NCI-H2029 treated with DMSO at 0.1 percent for 48 hours (cell line): ENCODE data around the gene AP1S3.
"Not testable (repeated sequence)": the region's sequence is repeated elsewhere in the genome, so short reads cannot be mapped to it uniquely, and the experiment has no call there.

Experiments used
- DNase-seq: peaks from one replicate; lab custom pipeline; 2025; lab: John Stamatoyannopoulos, UW

The AP1S3 gene

GRCh38 chr2:223801736-223802135 lies 35.6 kb downstream of the AP1S3 start:
- DNase-seq: no peak

DNA sequence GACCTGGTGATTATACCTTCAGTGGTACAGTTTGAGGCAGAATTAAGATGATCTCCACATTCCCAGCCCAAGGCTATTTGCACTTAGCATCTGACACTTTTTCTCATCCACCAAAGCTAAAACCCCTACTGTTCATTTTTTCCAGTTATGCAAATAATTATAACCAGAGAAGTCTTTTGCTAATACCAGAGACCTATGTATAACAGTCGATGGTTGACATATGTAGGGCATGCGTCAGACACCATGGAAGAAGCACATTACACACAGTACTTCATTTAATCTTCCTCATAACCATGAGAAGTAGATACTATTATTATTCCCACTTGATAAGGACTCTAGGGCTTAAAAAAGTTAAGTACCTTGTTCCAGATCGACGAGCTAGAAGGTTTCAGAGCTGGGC lies 36.5 kb downstream of the AP1S3 start:
- no peak for DNase-seq

- no peak for DNase-seq
Measured at GRCh38 chr2:223797811-223798721, 39.3 kb downstream of the AP1S3 start.

DNA sequence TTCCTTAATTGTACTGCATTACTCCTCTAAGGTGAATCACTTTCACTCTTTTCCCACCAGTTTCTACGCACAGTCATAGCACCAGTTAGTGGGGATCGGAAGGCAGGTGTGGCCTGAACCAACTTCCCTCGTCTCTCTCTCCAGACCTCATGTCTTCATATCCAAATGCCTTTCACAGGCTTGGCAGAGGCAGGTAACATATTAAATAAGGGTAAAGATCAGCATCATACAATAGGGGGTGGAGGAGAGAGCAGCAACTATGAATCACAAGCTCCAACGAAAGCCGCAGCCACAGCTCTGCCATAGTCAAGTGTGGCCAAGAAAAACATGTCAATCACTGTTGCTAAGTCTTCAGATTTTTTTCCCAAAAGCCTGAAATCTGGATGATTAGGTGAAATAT lies 40.3 kb downstream of the AP1S3 start:
- DNase-seq: no peak

DNA sequence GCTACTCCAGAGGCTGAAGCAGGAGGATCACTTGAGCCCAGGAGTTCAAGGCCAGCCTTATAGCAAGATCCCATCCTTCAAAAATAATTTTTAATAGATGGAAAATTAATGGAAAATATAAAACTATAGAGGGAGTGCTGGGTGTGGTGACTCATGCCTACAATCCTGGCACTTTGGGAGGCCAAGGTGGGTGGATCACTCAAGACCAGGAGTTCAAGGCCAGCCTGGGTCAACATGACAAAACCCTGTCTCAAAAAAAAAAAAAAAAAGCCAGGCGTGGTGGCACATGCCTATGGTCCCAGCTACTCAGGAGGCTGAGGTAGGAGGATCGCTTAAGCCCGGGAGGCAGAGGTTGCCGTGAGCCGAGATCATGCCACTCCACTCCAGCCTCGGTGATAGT lies 48.0 kb downstream of the AP1S3 start:
- DNase-seq: no peak

- DNase-seq: no peak
Measured at GRCh38 chr2:223788826-223789225, 48.6 kb downstream of the AP1S3 start.

DNA sequence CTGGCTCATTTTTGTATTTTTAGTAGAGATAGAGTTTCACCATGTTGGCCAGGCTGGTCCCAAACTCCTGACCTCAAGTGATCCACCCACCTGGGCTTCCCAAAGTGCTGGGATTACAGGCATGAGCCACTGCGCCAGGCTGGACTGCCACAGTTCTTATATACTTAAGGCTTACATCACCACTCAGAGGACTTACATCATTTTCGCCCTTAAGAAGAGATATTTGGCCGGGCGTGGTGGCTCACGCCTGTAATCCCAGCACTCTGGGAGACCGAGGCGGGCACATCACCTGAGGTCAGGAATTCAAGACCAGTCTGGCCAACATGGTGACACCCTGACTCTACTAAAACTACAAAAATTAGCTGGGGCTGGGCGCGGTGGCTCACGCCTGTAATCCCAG lies 49.3 kb downstream of the AP1S3 start:
- DNase-seq: not testable (repeated sequence)

- no peak for DNase-seq
Measured at GRCh38 chr2:223787358-223787757, 50.0 kb downstream of the AP1S3 start.

- DNase-seq: no peak
Measured at GRCh38 chr2:223786943-223787342, 50.4 kb downstream of the AP1S3 start.

- no peak for DNase-seq
Measured at GRCh38 chr2:223786236-223786635, 51.1 kb downstream of the AP1S3 start.

DNA sequence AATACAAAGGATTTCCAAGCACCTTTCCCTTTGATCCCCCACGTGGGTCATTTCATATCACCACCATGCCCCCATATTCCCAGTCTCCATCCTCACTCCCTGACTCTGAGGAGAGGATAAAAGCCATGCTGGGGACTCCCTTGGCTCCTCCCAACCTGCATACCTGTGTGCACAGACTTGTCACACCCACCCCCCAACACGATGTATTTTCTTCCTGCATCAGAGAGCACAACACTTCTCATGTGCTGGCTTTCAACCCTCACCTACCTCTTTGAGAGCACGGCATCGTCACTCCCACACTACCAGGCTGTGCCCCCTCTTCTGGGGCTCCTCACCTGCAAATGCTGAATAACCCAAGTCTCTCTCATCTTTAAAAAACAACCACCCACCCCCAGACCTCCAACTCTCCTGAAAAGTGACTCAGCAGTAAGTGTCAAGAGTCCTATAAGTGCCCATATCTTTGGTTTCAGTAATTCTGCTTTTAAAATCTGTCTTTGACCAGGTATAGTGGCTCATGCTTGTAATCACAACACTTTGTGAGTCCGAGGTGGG lies 53.1 kb downstream of the AP1S3 start:
- DNase-seq: no peak

DNA sequence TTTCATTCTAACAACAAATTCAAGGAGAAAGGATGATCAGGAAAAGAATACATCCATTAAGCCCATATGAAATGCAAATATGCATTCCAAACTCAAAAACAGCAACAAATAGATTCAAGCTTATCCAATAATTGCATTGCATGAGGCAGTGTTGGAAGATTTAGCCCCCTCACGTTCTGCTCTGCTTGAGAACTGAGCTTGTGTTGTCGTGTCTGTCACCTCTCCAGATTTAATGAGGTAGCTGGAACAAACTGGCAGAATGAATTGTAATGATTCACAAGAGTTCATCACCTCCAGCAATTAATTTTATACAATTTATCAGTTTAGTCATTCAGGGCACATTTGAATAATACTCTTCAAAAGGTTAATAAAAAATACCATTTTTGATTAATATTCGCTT lies 54.8 kb downstream of the AP1S3 start:
- DNase-seq: no peak

DNA sequence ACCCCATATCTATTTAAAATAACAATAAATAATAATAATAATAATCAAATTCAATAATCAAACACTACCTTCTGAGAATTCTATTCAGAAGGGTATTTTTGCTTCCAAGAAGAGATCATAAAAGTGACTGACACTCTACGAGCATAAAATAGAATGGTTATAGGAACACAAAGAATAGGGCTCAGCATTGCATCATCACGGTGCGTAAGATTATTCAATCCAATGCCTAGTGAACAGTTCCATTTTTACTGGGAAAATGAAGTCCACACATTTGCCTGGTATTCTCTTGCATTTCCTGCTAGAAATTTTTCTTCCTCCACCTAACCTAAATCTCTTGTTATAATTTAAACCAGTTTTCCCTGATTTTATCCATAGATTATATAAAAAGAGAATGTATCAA lies 55.8 kb downstream of the AP1S3 start:
- no peak for DNase-seq

DNA sequence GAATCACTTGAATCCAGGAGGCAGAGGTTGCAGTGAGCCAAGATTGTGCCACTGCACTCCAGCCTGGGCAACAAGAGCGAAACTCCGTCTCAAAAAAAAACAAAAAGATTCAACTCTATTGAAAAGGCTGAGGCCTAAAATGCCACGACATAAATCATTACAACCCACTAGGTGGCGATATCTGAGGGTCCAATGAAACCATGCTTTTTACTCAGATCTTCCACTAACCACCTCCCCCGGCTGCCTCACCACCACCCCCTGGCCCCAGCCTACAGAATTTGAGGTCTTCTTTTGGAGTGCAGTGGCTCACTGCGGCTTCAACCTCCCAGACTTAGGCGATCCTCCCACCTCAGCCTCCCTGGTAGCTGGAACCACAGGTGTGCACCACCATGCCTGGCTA lies 57.5 kb downstream of the AP1S3 start:
- no peak for DNase-seq

DNA sequence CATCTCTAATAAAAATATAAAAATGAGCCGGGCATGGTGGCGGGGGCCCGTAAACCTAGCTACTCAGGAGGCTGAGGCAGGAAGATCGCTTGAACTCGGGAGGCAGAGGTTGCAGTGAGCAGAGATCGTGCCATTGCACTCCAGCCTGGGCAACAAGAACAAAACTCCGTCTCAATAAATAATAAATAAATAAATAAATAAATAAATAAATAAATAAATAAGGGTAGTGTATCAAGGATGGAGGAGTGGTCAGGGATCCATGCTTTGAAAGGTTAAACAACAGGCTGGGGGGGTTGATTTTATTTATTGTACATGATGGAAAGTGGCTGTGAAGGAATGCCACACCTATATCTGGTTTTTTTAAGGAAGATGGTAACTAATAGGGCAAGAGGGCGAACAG lies 63.2 kb downstream of the AP1S3 start:
- no peak for DNase-seq

- DNase-seq: no peak
Measured at GRCh38 chr2:223772363-223772762, 65.0 kb downstream of the AP1S3 start.

DNA sequence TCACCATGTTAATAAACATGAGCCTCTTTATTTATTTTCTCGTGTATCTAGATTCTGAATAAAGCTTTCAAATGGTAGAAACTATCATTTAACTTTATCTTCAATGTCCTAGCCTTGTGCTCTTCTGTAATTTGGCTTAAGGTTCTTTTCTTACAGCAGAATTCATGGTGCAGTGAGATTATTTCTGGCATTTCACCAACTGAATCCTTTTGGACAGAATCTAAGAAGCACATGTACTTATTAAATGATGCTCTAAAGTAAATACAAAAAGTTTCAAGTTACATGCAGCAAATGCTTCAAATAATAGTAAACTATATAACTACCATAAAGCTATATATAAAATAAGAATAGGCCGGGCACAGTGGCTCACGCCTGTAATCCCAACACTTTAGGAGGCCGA lies 65.9 kb downstream of the AP1S3 start:
- no peak for DNase-seq

DNA sequence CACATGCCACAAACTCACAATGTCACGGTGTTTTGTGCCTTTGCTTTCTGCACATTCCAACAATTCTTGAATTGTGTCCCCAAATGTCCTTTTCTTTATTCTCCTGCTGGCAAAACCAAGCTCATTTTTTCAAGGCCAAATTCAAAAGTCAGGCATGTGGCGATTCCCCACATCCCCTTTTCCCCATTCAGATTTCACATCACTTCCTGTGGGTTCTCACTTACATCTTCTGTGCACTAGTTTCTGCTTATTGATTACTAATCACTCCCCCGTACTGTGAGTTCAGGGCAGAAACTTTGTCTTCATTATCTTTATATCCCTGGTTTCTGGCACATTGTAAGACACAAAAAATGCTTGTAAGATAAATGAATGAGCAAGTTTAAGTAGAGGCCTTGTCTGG lies 69.2 kb downstream of the AP1S3 start:
- DNase-seq: no peak

GRCh38 chr2:223767341-223767740 lies 70.0 kb downstream of the AP1S3 start:
- DNase-seq: no peak

GRCh38 chr2:223765221-223765785 lies 72.1 kb downstream of the AP1S3 start:
- no peak for DNase-seq

GRCh38 chr2:223764796-223765195 lies 72.6 kb downstream of the AP1S3 start:
- DNase-seq: no peak

DNA sequence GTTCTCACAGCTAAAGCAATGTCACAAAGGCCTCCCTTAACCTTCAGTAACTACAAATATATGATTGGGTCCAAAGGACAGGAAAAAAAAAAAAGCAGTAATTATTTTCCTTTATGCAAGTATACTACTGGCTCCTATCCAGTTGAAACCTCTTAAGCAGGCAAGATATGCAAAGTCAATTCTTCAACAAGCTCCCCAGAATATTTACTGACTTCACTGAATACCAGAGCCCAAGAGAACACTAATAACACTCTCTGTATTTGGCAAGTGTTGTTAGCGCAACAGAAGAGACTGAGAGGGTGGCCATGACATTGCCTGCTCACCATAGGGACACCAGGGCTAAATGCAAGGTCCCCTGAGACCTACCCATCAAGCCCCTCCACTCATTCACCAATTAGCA lies 74.5 kb downstream of the AP1S3 start:
- no peak for DNase-seq

DNA sequence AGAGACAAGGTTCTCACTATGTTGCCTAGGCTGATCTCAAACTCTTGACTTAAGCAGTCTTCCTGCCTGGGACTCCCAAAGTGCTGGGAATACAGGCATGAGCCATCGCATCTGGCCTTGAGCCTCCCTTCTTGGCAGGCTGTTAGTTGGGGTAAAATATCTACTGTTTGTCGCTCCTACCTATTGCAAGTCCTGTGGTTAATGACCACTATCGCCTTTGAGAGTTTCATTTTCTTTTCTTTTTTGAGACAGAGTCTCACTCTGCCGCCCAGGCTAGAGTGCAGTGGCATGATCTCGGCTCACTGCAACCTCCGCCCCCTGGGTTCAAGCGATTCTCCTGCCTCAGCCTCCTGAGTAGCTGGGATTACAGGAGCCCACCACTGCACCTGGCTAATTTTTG lies 75.6 kb downstream of the AP1S3 start:
- DNase-seq: not testable (repeated sequence)
